ENCODE measurements around the gene LGI4.
"Not testable (repeated sequence)": the region's sequence is repeated elsewhere in the genome, so short reads cannot be mapped to it uniquely, and the experiment has no call there.

LGI4 gene

GRCh38 chr19:35140962-35141836 is 6.3 kb upstream of the LGI4 start:
- DNase-seq, result peak; percentile 92

- no peak for DNase-seq
Measured at GRCh38 chr19:35140207-35140961, 5.5 kb upstream of the LGI4 start.

GRCh38 chr19:35138305-35138892 is 3.5 kb upstream of the LGI4 start, which contains the start of gene FXYD1:
Gene FXYD1, plus strand, starts transcription at chr19:35138824. Its CDS starts 1,256 bp downstream, at chr19:35140080.
- DNase-seq, result no peak

GRCh38 chr19:35136977-35137702 is 2.3 kb upstream of the LGI4 start:
- no peak for DNase-seq

- no peak for DNase-seq
Measured at GRCh38 chr19:35136231-35136630, 1.4 kb upstream of the LGI4 start.

- peak; percentile 81 for DNase-seq
Measured at GRCh38 chr19:35135389-35135909, 590 bp upstream of the LGI4 start.

GRCh38 chr19:35133826-35134225 is 1.0 kb downstream of the LGI4 start:
- DNase-seq, result no peak

- no peak for DNase-seq
Measured at GRCh38 chr19:35132254-35132653, 2.6 kb downstream of the LGI4 start.

- DNase-seq, result no peak
Measured at GRCh38 chr19:35130761-35131720, 3.8 kb downstream of the LGI4 start.

GRCh38 chr19:35129724-35130274 is 5.1 kb downstream of the LGI4 start:
- not testable (repeated sequence) for DNase-seq

GRCh38 chr19:35128398-35129057 is 6.3 kb downstream of the LGI4 start:
- no peak for DNase-seq

- no peak for DNase-seq
Measured at GRCh38 chr19:35127871-35128270, 7.0 kb downstream of the LGI4 start.

- DNase-seq, result no peak
Measured at GRCh38 chr19:35126624-35126959, 8.3 kb downstream of the LGI4 start.

GRCh38 chr19:35125749-35126623 is 8.9 kb downstream of the LGI4 start:
- no peak for DNase-seq

GRCh38 chr19:35125270-35125717 is 9.6 kb downstream of the LGI4 start:
- DNase-seq, result no peak

GRCh38 chr19:35124098-35125060 is 10.5 kb downstream of the LGI4 start:
- DNase-seq, result peak; percentile 87

GRCh38 chr19:35123573-35123972 is 11.3 kb downstream of the LGI4 start:
- DNase-seq, result no peak

All from activated CD4-positive, CD25-positive, alpha-beta regulatory T cell treated with anti-CD3 and anti-CD28 coated beads, Interleukin-2, amount 50 U/mL, for 72 hours (primary cell).